ENCODE data around the gene DUOXA2.
"Not testable (repeated sequence)": the region's sequence is repeated elsewhere in the genome, so short reads cannot be mapped to it uniquely, and the experiment has no call there.

Gene DUOXA2

GRCh38 chr15:45114076-45114750, at the start of gene DUOXA2, which contains the start of gene DUOX2:
TSS of gene DUOXA2 (plus strand) at chr15:45114326. CDS start at chr15:45114606, 280 bp downstream.
TSS of gene DUOX2 (minus strand) at chr15:45114172. CDS start at chr15:45113411, 761 bp downstream.
- DNase-seq = no peak

DNA sequence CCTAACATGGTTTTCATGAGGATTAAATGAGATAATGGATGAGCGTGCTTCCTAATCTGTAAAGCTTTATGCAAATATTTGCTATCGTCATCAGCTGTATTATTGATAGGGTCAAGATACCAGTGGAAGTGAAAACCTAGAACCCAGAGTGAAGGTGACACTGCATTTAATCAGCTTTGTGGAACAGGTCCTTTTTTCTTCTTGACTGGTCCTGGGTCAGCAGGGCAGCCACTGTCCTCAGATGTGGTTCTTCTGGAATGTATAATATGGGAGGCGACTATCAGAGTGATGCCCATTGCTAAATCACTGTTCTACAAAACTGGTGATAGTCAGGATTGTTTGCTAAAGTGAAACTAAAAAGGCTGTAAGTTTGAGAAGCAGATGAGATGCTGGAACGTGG, 49.7 kb upstream of the DUOXA2 start:
- DNase-seq = no peak

DNA sequence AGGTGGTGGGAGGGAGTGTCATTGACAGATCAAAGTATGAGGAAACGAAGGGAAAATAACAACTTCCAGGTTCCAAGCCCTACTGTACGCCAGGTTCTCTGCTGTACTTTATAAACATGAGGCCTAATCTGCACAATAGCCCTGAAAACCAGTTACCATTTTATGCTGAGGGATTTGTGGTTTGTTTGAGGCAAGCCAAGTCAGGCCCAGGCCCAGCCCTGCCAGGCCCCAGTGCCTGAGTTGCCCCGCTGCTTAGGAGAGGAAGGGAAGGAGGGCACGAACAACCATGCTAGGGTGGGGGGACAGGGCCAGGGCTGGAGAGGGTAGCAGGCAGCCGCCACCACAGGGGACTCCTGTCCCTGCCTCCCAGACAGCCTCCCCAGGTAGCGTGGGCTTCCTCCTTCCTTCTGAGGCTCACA, 44.2 kb upstream of the DUOXA2 start:
- not testable (repeated sequence) for DNase-seq

- not testable (repeated sequence) for DNase-seq
These were observed 40.5 kb upstream of the DUOXA2 start for GRCh38 chr15:45073602-45074001.

- DNase-seq = not testable (repeated sequence)
These were observed 38.4 kb upstream of the DUOXA2 start for GRCh38 chr15:45075440-45076320.

- DNase-seq = not testable (repeated sequence)
These were observed 36.7 kb upstream of the DUOXA2 start for GRCh38 chr15:45077391-45077790.

DNA sequence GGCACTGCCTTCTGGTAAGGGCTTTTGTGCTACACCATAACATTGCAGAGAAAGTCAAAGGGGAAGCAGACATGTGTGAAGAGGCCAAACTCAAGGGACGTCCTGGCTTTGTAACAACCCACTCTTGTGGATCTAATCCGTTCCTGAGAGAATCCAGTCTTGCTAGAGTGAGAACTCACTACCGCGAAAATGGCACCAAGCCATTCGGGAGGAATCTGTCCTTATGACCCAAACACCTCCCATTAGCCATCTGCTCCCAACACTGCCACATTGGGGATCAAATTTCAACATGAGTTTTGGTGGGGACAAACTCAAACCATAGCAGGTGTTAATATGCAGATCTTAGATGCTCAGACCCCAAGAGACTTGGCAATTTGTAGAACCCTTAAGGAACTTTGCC, 34.9 kb upstream of the DUOXA2 start:
- DNase-seq = not testable (repeated sequence)

- not testable (repeated sequence) for DNase-seq
These were observed 34.4 kb upstream of the DUOXA2 start for GRCh38 chr15:45079628-45080246.

GRCh38 chr15:45080593-45080992, 33.5 kb upstream of the DUOXA2 start:
- DNase-seq = not testable (repeated sequence)

GRCh38 chr15:45082412-45082811, 31.7 kb upstream of the DUOXA2 start:
- DNase-seq = not testable (repeated sequence)

GRCh38 chr15:45083223-45083622, 30.9 kb upstream of the DUOXA2 start:
- no peak for DNase-seq

DNA sequence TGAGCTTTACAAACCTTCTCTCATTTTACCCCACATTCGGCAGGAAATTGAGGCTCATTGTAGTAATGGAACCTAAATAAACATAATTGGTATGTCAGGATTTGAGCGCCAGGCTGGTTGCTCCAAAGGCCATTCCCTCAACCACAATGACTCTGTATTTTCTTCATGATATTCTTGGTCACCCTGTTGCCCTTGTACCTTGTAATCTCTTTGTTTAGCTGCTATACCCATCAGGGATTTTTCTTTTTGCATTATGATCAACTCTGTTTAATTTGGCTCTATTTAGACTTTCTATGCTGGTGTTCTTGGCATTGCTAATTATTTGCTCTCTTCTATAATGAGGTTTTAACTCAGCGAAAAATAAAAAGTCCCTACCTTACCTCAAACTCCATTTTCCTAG, 30.0 kb upstream of the DUOXA2 start:
- DNase-seq = no peak

DNA sequence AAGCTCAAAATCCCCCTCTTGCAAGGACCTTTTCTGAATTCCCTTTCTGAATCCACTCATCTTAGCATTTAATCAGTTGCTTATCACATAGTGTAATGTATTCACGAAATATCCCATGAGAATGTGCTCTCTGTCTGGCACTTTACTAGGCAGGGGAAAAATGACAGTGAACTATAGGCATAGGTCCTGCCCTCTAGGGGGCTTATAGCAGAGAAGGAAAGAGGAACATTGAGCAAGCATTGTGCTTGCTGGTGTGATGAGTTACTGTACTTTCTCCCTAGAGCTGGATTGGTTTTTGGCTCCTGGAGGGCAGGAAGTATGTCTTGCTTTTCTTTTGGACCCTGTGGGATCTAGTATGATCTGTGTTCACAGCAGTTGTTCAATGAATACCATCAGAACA, 26.6 kb upstream of the DUOXA2 start:
- no peak for DNase-seq

DNA sequence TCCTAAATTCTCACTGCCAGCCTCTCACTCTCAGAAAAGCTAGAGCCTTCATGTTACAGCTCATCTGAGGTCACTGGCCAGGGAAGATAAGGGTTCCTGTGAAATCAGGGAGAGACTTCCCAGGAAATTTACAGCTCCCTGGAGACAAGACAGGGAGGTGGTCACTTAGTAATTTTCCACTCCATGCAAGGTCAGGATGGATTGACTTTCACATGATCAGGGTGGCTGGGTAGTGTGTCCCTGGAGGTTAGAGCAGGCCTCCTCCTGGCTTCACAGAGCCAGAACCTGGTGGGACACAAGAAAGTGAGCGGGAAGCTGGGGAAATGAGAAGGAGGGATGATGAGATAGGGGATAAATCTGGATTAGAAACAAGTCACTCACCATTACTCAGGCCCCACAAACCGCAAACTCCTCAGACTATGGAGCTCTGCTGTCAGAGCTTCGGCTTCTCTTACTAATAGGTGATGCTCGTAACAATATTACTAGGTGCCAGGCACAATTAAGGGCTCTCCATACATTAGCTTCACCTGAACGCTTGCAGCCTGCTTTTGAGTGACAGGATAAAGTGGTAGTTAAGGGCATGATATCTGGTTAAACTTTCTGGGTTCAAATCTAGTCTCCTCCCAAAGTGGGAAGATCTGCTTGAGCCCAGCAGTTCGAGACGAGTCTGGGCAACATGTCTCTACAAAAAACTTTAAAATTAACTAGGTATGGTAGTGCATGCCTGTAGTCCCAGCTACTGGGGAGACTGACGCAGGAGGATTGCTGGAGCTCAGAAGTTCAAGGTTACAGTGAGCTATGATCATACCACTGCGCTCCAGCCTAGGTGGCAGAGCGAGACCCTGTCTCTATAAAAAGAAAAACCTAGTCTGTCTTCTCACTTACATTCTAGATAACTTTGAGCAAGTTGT, 25.1 kb upstream of the DUOXA2 start:
- no peak for DNase-seq

GRCh38 chr15:45089712-45090373, 24.3 kb upstream of the DUOXA2 start:
- DNase-seq = no peak

GRCh38 chr15:45091161-45091560, 23.0 kb upstream of the DUOXA2 start:
- DNase-seq = no peak

GRCh38 chr15:45091576-45091975, 22.6 kb upstream of the DUOXA2 start:
- no peak for DNase-seq

DNA sequence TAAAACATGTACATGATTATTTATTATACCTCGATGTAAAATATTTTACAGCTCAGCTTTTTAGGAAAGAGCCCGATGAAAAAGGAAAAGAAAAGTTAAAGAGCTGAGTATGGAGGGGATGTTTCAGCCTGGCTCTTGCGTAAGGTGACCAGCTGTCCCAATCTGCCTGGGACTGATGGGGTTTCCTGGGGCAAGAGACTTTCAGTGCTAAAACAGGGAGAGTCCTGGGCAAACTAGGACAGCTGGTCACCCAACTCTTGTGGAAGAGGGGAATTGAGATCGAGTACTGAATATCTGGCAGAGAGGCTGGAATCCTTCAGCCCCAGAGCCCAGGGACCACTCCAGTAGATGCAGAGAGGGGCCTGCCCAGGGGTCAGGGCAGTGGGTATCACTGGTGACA, 21.1 kb upstream of the DUOXA2 start:
- no peak for DNase-seq

DNA sequence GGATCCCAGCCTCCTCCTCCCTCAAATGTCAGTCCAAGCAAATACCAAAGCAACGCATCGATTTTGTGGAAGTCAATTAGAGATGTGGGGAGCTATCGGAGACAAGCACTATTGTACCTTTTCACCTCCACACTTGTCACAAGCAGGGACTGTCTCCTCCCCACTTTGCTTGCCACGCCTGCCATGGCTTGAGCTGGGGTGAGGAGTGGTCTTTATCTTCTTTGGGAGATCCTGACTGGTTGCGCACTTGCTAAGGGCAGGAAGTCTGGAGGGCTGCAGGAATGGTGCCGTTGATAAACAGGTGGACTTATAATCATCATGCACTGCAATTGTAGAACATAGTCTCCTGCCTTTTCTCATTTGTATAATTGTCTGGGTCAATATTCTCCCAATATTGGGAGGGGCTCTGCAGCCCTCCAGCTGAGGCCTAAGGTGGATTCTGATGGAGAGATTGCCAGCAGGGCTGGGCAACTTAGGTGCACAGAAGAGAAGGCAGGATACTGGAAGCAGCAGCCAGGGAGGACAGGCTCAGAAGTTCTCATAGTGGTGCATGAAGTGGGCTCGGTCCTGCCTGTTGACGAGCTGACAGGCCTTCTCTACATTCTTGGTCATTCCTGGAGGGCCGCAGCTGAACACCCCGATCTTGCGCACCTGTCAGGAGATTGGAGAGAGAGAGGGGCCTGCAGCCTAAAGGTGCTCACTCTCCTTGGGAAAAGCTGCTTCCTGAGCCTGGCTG, 20.3 kb upstream of the DUOXA2 start:
- DNase-seq = no peak

GRCh38 chr15:45094358-45094730, 19.8 kb upstream of the DUOXA2 start:
- DNase-seq = no peak

DNA sequence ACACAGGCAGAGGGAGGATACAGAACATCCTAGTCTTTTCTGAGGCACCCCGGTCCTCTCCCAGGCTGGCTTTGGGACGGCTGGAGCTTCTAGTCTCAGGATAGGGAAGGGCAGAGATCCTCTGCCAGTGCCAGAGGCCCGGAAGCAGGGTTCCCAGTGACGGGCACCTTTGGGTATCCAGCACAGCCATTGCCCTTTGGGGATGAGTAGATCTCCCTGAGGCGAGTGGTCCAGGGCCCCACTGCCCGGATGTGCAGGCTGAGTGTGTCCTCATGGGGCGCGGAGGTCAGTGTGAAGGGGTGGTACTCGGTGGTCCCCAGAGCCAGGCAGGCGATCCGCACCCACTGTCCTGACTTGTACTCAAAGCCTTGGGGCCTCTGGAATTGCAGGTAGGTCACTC, 18.5 kb upstream of the DUOXA2 start:
- DNase-seq = no peak
